Measurements from ENCODE around the gene UBE3C. TPM values are rescaled to one million over a fixed set of nuclear protein-coding genes. Genes with fewer than 3 reads are reported as not detected.

Gene UBE3C
- total RNA-seq, 2 experiments from 2014 or later, result 53.9 to 60.7 TPM

DNA sequence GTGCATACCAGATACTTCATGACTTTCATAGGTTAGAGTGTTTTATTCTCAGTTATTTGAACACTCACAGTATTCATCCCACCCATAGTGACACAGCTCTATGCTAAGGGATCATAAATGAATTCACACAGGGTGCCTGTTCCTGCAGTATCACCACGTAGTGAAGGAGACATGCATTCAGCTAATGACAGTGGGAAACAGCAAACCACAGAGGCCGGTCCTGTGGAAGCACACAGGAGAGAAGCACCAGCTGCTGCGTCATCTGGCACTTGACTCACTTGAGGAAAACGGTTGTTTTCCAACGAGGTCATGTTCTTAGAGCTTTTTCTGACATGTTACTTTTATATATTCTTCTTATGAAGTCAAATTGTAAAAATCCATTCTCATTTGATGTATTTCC lies 73.0 kb downstream of the UBE3C start:
- Mint-ChIP-seq H3K4me1 (no peaks in the 10 kb centered on the region), H3K27ac (no peak overlapping the region), H3K4me3 (no peak overlapping the region), H3K9me3 (ENCODE audit: low read depth) (no peaks in the 10 kb centered on the region), H3K27me3 (no peaks in the 10 kb centered on the region), H3K36me3 (ENCODE audit: low read depth) (peaks cover 37% of the 10 kb centered on the region)
- ATAC-seq (no peak), DNase-seq (no peak)
- CTCF ChIA-PET, result interaction anchor here (0.8 kb wide), 2 partner anchors 43 to 60 kb away, joined by 3 read pairs; no protein-coding TSS in a partner anchor
- intact Hi-C loops (cut with DNase I, micrococcal nuclease), result no loop called here
- POLR2A ChIA-PET, result no interaction called here

DNA sequence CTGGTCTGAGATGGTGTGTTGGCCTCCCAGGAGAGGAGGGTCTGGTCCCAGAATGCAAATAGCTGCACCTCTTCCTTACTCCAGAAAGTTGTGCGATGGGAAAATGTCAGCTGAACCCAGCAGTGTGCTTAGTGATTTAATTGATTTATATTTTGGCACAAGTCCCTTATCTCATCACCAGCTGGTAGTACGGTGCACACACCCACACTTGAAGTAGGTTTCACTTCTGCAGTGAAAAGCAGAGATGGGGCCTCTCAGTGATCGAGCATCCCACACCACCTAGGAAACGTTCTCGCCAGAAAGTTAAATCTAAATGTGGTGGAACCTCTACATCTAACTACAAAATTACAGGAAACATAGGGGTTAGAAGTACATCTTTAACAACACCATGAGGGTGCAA lies 80.4 kb downstream of the UBE3C start:
- intact Hi-C loops (cut with DNase I, micrococcal nuclease), result no loop called here
- no peak overlapping the region for H3K27ac Mint-ChIP-seq
- POLR2A ChIA-PET, result no interaction called here
- H3K9me3 Mint-ChIP-seq (ENCODE audit: low read depth), result no peaks in the 10 kb centered on the region
- no peak for DNase-seq
- no peak overlapping the region for H3K4me3 Mint-ChIP-seq
- no peaks in the 10 kb centered on the region for H3K4me1 Mint-ChIP-seq
- no peak for ATAC-seq
- CTCF ChIA-PET, result interaction anchor here (0.9 to 1.1 kb wide), 2 partner anchors 11 to 20 kb away, joined by 3 read pairs; no protein-coding TSS in a partner anchor
- no peaks in the 10 kb centered on the region for H3K27me3 Mint-ChIP-seq
- H3K36me3 Mint-ChIP-seq (ENCODE audit: low read depth), result peaks cover 44% of the 10 kb centered on the region

DNA sequence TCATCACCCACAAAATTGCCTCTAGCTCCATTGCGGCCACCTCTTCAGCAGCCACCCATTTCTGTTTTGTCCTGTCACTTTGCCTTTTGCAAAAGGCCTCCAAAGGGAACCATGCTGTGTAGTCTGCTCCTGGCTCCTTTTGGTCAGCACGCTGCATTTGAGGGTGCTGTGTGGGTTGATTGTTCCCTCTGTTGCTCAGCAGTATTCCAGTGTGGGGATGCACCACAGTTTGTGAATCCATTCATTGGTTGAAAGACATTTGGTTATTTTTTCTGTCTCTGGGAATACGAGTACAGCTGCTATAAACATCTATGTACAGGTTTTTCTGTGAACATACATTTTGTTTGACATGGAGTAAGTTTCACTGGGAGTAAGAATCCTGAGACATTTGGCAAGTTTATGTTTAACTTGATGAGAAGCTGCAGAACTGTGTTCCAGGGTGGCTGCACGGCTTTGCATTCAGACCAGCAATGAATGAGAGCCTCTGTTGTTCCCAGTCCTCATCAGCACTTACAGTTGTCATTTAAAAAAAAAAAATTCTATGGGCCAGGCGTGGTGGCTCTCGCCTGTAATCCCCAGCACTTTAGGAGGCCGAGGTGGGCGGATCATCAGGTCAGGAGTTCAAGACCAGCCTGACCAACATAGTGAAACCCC lies 82.3 kb downstream of the UBE3C start:
- H3K27me3 Mint-ChIP-seq, result no peaks in the 10 kb centered on the region
- CTCF ChIA-PET, result interaction anchor here (1.2 to 1.5 kb wide), 2 partner anchors 17 to 46 kb away, joined by 3 read pairs; no protein-coding TSS in a partner anchor
- intact Hi-C loops (cut with DNase I, micrococcal nuclease), result no loop called here
- ATAC-seq (no peak), DNase-seq (no peak)
- H3K27ac Mint-ChIP-seq, result no peak overlapping the region
- no peak overlapping the region for H3K4me3 Mint-ChIP-seq
- H3K9me3 Mint-ChIP-seq (ENCODE audit: low read depth), result no peaks in the 10 kb centered on the region
- H3K4me1 Mint-ChIP-seq, result no peaks in the 10 kb centered on the region
- peaks cover 51% of the 10 kb centered on the region for H3K36me3 Mint-ChIP-seq (ENCODE audit: low read depth)
- POLR2A ChIA-PET, result no interaction called here

DNA sequence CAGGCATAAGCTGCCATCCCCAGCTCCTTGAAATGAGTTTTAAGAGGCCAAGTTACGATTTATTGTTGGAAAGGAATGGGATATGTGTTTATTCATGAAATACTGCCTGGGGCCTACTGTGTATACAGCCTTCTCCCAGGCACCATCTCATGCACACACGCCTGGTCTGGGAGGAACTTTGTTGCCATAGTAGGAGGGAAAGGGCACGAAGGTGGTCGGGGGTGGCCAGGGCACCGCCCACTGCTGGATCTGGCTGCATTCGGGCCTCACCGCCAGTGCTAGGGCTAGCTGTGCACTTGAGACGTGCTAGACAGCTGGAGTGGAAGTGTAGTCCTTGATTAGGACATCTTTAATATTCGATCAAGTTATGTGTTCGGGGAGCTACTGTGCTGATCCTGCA lies 84.0 kb downstream of the UBE3C start:
- H3K27ac Mint-ChIP-seq, result peak overlapping the region; percentile 9

DNA sequence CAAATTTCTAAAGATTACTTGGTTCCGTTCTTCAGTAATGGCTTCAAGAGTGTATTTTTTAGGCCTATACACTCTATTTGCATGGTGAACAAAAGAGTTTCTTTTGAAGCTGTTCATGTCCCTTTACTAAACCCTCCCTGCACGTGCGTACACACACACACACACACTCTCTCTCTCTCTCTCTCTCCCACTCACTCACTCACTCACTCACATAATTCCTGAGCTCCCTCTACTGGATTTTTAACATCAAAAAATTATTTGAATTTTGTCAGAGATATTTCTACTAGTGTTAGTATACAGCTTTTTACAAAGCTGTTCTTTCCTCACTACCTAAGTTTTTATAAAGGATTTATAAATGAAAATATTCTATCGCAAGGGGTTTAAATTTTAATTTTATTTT lies 85.9 kb downstream of the UBE3C start:
- intact Hi-C loops (cut with DNase I, micrococcal nuclease), result no loop called here
- Mint-ChIP-seq H3K4me3 (no peak overlapping the region), H3K4me1 (no peaks in the 10 kb centered on the region), H3K36me3 (ENCODE audit: low read depth) (peaks cover 34% of the 10 kb centered on the region), H3K27me3 (no peaks in the 10 kb centered on the region), H3K27ac (no peak overlapping the region), H3K9me3 (ENCODE audit: low read depth) (no peaks in the 10 kb centered on the region)
- ChIA-PET CTCF (interaction anchor here (0.6 to 1.2 kb wide), 7 partner anchors 15 to 999 kb away, joined by 3 to 4 read pairs (median 3); no protein-coding TSS in a partner anchor), POLR2A (no interaction called here)
- DNase-seq (no peak), ATAC-seq (no peak)

More for the DNA sequence above, 84.0 kb downstream of the UBE3C start:
- Mint-ChIP-seq H3K4me1 (no peaks in the 10 kb centered on the region), H3K36me3 (ENCODE audit: low read depth) (peaks cover 42% of the 10 kb centered on the region), H3K4me3 (no peak overlapping the region), H3K9me3 (ENCODE audit: low read depth) (no peaks in the 10 kb centered on the region), H3K27me3 (no peaks in the 10 kb centered on the region)
- ATAC-seq, result no peak
- ChIA-PET POLR2A (no interaction called here), CTCF (interaction anchor here (1.0 to 1.6 kb wide), 4 partner anchors 8 to 51 kb away, joined by 3 to 5 read pairs (median 3); no protein-coding TSS in a partner anchor)
- no peak for DNase-seq
- intact Hi-C loops (cut with DNase I, micrococcal nuclease), result no loop called here

DNA sequence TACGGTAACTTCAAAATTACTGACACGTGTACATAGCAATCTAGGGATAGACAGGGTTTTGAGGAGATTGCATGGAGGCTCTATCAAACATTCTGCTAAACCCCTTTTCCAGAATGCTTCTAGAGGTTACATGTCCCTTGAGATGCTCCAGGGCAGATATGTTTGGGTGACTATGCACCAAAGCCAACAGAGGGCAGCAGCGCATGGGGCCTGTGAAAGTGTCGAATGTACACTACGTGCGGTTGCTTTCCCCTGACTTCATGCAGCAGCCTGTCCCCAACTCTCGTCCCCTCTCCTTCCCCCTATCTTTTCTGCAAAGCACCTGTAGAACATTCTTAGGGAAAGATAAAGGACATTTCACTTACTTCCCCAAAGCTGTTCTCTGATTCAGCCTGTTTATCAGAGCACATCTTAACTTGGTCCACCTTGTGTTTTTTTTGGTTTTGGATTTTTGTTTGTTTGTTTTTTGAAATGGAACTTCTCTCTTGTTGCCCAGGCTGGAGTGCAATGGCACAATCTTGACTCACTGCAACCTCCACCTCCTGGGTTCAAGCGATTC lies 90.2 kb downstream of the UBE3C start:
- intact Hi-C loops (cut with DNase I, micrococcal nuclease), result no loop called here
- Mint-ChIP-seq H3K4me3 (no peak overlapping the region), H3K9me3 (ENCODE audit: low read depth) (no peaks in the 10 kb centered on the region), H3K36me3 (ENCODE audit: low read depth) (peaks cover 38% of the 10 kb centered on the region), H3K27me3 (no peaks in the 10 kb centered on the region), H3K27ac (no peak overlapping the region), H3K4me1 (peaks cover 3% of the 10 kb centered on the region)
- CTCF ChIA-PET, result interaction anchor here (0.6 to 1.2 kb wide), 3 partner anchors 11 to 157 kb away, joined by 3 to 7 read pairs (median 4); no protein-coding TSS in a partner anchor
- DNase-seq (peak; percentile 55), ATAC-seq (peak; percentile 53)
- POLR2A ChIA-PET, result no interaction called here

DNA sequence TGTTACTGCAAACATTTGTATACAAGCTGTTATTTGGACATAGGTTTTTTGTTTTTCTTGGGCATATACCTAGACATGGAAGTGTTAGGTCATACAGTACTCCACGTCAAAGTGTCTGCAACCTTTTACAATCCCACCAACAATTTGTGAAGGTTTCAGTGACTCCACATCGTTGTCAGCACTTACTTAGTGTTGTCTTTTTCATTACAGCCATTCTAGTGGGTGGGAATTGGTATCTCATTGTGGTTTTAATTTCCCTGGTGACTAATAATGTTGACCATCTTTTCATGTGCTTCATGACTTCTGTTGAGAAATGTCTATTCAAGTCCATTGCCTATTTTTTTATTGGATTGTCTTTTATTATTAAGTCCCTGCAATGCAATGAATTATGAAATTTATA lies 95.0 kb downstream of the UBE3C start:
- no peak for ATAC-seq
- intact Hi-C loops (cut with DNase I, micrococcal nuclease), result no loop called here
- no peaks in the 10 kb centered on the region for H3K9me3 Mint-ChIP-seq (ENCODE audit: low read depth)
- no peaks in the 10 kb centered on the region for H3K27me3 Mint-ChIP-seq
- peaks cover 56% of the 10 kb centered on the region for H3K36me3 Mint-ChIP-seq (ENCODE audit: low read depth)
- DNase-seq, result no peak
- H3K27ac Mint-ChIP-seq, result no peak overlapping the region
- peaks cover 3% of the 10 kb centered on the region for H3K4me1 Mint-ChIP-seq
- H3K4me3 Mint-ChIP-seq, result no peak overlapping the region
- CTCF ChIA-PET, result interaction anchor here (0.6 kb wide), 1 partner anchor 489 kb away, joined by 3 read pairs; no protein-coding TSS in a partner anchor
- POLR2A ChIA-PET, result interaction anchor here (0.6 kb wide), 1 partner anchor 13 kb away, joined by 3 read pairs; no protein-coding TSS in a partner anchor

DNA sequence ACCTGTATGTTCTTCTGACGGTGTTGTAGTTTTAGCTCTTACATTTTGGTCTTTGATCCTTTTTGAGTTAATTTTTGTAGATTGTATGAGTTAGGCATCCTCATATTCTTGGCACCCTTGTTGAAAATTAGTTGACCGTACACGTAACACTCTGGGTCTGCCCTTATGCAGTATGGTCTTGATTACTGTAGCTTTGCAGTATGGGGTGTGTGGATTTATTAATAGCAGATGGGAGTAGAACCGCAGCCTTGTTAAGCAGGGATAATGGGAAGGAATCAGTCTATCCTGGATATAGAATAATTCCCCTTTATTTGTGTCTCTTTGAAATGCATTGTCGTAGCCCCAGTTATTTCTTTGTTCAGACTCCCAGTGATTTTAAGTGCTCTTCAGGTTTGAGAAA lies 95.5 kb downstream of the UBE3C start:
- ChIA-PET POLR2A (no interaction called here), CTCF (interaction anchor here (0.6 to 1.6 kb wide), 3 partner anchors 11 to 40 kb away, joined by 3 to 4 read pairs (median 4); no protein-coding TSS in a partner anchor)
- H3K9me3 Mint-ChIP-seq (ENCODE audit: low read depth), result no peaks in the 10 kb centered on the region
- intact Hi-C loops (cut with DNase I, micrococcal nuclease), result no loop called here
- no peaks in the 10 kb centered on the region for H3K27me3 Mint-ChIP-seq
- H3K4me3 Mint-ChIP-seq, result no peak overlapping the region
- H3K4me1 Mint-ChIP-seq, result peaks cover 3% of the 10 kb centered on the region
- peaks cover 57% of the 10 kb centered on the region for H3K36me3 Mint-ChIP-seq (ENCODE audit: low read depth)
- no peak overlapping the region for H3K27ac Mint-ChIP-seq
- no peak for ATAC-seq
- no peak for DNase-seq

DNA sequence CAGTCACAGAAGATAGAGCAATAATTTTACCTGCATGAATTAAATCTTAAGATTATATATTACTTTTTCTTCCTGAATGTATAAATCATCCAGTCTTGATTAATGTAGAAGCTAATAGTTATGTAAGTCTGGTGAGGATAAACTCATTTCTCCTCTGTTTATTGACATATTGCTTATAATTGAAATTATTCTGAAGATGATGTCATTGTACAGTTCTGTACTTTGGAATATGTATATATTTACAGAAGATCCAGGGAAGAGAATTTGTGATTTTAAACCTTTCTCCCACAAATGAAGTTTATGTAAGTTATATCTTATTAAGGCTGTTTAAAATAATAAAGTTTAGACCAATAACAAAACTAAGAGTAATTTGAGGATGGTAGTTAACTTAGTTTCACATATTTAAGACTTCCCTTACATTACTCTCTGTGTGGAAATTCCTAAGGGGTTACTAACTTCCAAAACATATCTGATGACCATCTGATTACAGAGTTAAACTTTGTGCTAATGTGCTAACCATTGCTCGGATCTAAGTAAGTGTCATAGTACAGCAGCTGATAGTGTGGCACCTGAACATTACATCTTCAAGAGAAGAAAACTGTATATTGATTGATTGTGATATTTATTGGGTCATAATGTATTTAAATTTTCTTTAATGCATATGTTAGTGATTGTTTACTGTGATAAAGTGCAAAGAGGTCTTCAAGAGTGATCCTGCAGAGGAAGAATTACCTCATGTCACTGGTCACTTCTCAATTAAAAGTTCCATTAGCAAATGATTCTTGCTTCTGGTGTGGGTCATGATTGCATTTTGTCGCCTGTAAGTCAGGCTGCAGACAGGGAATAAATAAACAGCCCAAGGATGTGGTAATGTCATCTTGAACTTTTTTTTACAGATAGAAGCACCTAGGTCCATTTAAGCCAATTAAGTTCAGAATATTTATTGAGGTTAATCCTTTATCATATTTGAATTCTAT lies 96.9 kb downstream of the UBE3C start:
- POLR2A ChIA-PET, result no interaction called here
- ATAC-seq (no peak), DNase-seq (no peak)
- Mint-ChIP-seq H3K27me3 (no peaks in the 10 kb centered on the region), H3K9me3 (ENCODE audit: low read depth) (no peaks in the 10 kb centered on the region), H3K4me3 (no peak overlapping the region), H3K4me1 (peaks cover 3% of the 10 kb centered on the region), H3K27ac (no peak overlapping the region), H3K36me3 (ENCODE audit: low read depth) (peaks cover 64% of the 10 kb centered on the region)
- intact Hi-C loops (cut with DNase I, micrococcal nuclease), result no loop called here
- CTCF ChIA-PET, result interaction anchor here (1.3 to 1.6 kb wide), 2 partner anchors 9 to 15 kb away, joined by 3 to 4 read pairs; no protein-coding TSS in a partner anchor

DNA sequence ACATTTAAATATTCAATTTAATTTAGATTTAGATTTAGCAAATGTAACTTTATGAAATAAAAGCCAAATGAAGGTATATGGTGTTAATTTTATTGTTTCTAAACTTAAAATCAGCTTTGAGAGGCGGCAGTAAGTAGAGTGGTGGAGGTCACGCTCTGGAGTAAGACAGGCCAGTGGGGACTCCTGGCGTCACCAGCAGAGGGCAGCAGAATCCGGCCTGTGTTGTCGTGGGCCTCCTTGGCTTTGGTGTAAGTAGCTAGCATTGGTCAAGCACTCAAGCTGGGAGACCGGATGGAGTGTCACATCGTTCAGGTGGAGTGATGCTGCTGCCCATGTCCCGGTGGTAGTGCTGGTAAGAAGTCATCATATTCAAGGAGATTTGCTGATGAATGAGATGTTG lies 99.4 kb downstream of the UBE3C start:
- H3K27ac Mint-ChIP-seq, result no peak overlapping the region
- ATAC-seq, result no peak
- no peak for DNase-seq
- H3K36me3 Mint-ChIP-seq (ENCODE audit: low read depth), result peaks cover 50% of the 10 kb centered on the region
- no peak overlapping the region for H3K4me3 Mint-ChIP-seq
- no peaks in the 10 kb centered on the region for H3K9me3 Mint-ChIP-seq (ENCODE audit: low read depth)
- peaks cover 3% of the 10 kb centered on the region for H3K4me1 Mint-ChIP-seq
- no peaks in the 10 kb centered on the region for H3K27me3 Mint-ChIP-seq
- intact Hi-C loops (cut with DNase I, micrococcal nuclease), result no loop called here
- ChIA-PET POLR2A (interaction anchor here (0.8 kb wide), 1 partner anchor 138 kb away, joined by 4 read pairs; no protein-coding TSS in a partner anchor), CTCF (interaction anchor here (1.2 kb wide), 1 partner anchor 12 kb away, joined by 3 read pairs; no protein-coding TSS in a partner anchor)
